Measurements from ENCODE around the gene ZNF14.

- TF ChIP-seq CTCF (IDR thresholded peaks at IDR 0.05; ENCODE audit: poor library complexity) (no peak), EZH2 (IDR thresholded peaks at IDR 0.05; ENCODE audit: borderline replicate concordance) (no peak)
Observed at GRCh38 chr19:19776206-19777008, 43.5 kb upstream of the ZNF14 start.

All from hepatocyte (in vitro differentiated cells).